Glutamatergic neuron (in vitro differentiated cells): ENCODE results near the gene ZNHIT1. TPM values are rescaled to one million over a fixed set of nuclear protein-coding genes. Genes with fewer than 3 reads are reported as not detected.

Experiments used
- DNase-seq: peaks from one replicate; pipeline ENCODE4 v3.0.0; 2022
- H3K27ac Mint-ChIP-seq: one replicate; pipeline ENCODE4 v1.8.0; 2020; ENCODE audit warnings: mild to moderate bottlenecking, mixed read lengths, inconsistent platforms; ENCODE audit not compliant: unreplicated experiment
- H3K27me3 Mint-ChIP-seq: one replicate; pipeline ENCODE4 v1.8.0; 2020; ENCODE audit warnings: mild to moderate bottlenecking, moderate library complexity, mixed read lengths, inconsistent platforms; ENCODE audit not compliant: unreplicated experiment
- H3K36me3 Mint-ChIP-seq: one replicate; pipeline ENCODE4 v1.8.0; 2020; ENCODE audit warnings: mild to moderate bottlenecking, mixed read lengths, inconsistent platforms; ENCODE audit not compliant: unreplicated experiment
- H3K4me1 Mint-ChIP-seq: one replicate; pipeline ENCODE4 v1.8.0; 2020; ENCODE audit warnings: mild to moderate bottlenecking, low read depth, mixed read lengths, inconsistent platforms; ENCODE audit not compliant: unreplicated experiment
- H3K4me3 Mint-ChIP-seq: one replicate; pipeline ENCODE4 v1.8.0; 2020; ENCODE audit warnings: mild to moderate bottlenecking, mixed read lengths, inconsistent platforms; ENCODE audit not compliant: unreplicated experiment
- H3K9me3 Mint-ChIP-seq: one replicate; pipeline ENCODE4 v1.8.0; 2020; ENCODE audit warnings: mild to moderate bottlenecking, moderate library complexity, mixed read lengths, inconsistent platforms; ENCODE audit not compliant: unreplicated experiment
- total RNA-seq: library from RNA; stranded (reverse); fragmentation: NEBNext Ultra II Directional; extraction: Animal tissue kit (Norgen Biotek cat#: 25700); gene quantifications from one replicate; pipeline ENCODE4 v1.2.1, GENCODE V29; 2021; ENCODE audit not compliant: unreplicated experiment
- TF ChIP-seq, protein P1 (sequence below): fragments of 200-600 bp; sonication (generic); IDR thresholded peaks from one replicate; pipeline ENCODE4 v1.5.0; 2021; ENCODE audit not compliant: partially characterized antibody, unreplicated experiment

The ZNHIT1 gene
- total RNA-seq, 1 donor from 2014 or later: 60.8 TPM

DNA sequence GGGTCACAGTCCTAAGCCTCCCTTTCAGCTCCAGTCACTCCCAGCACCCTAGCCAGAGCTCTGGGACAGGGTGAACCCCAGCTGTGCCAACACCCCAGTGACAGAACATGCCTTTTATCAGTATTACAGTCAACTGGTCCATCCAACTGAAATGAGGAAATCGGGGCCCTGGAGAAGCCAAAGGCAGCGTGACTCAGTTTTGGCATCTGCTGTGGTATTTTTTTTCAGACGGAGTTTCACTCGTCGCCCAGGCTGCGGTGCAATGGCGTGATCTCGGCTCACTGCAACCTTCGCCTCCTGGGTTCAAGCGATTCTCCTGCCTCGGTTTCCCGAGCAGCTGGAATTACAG is 23.0 kb downstream of the ZNHIT1 start:
- peaks cover 9% of the 10 kb centered on the region for H3K4me1 Mint-ChIP-seq
- no peak for DNase-seq
- H3K9me3 Mint-ChIP-seq: peaks cover 7% of the 10 kb centered on the region
- H3K27ac Mint-ChIP-seq: no peak overlapping the region
- H3K27me3 Mint-ChIP-seq: peaks cover 5% of the 10 kb centered on the region
- H3K36me3 Mint-ChIP-seq: no peaks in the 10 kb centered on the region
- no peak overlapping the region for H3K4me3 Mint-ChIP-seq
- TF ChIP-seq, protein P1, sequence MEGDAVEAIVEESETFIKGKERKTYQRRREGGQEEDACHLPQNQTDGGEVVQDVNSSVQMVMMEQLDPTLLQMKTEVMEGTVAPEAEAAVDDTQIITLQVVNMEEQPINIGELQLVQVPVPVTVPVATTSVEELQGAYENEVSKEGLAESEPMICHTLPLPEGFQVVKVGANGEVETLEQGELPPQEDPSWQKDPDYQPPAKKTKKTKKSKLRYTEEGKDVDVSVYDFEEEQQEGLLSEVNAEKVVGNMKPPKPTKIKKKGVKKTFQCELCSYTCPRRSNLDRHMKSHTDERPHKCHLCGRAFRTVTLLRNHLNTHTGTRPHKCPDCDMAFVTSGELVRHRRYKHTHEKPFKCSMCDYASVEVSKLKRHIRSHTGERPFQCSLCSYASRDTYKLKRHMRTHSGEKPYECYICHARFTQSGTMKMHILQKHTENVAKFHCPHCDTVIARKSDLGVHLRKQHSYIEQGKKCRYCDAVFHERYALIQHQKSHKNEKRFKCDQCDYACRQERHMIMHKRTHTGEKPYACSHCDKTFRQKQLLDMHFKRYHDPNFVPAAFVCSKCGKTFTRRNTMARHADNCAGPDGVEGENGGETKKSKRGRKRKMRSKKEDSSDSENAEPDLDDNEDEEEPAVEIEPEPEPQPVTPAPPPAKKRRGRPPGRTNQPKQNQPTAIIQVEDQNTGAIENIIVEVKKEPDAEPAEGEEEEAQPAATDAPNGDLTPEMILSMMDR: no peak

DNA sequence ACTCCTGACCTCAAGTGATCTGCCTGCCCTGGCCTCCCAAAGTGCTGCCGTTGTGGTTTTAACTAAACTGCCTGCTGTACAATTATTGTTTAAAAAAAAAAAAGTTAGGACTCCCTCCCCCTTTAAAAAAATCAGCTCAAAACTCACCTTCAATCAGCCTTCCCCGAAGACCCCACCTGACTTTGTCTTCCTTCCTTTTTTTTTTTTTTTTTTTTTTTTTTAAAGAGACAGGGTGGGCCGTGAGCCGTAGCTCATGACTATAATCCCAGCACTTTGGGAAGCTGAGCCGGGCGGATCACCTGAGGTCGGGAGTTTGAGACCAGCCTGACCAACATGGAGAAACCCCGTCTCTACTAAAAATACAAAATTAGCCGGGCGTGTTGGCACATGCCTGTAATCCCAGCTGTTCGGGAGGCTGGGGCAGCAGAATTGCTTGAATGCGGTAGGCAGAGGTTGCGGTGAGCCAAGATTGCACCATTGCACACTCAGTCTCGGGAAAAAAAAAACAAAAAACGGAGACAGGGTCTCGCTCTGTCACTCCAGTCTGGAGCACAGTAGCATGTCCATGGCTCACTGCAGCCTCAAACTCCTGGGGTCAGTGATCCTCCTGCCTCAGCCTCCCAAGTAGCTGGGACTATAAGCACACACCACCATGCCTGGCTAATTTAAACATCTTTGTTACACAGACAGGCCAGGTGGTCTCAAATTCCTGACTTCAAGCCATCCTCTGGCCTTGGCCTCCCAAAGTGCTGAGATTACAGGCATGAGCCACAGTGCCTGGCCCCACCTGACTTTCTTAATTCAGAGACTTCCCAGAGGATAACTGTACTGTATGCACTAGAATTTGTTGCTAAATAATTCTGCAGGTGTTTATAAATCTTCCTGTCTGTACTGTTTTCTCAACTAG is 23.7 kb downstream of the ZNHIT1 start:
- Mint-ChIP-seq H3K36me3 (no peaks in the 10 kb centered on the region), H3K27ac (no peak overlapping the region), H3K9me3 (peaks cover 7% of the 10 kb centered on the region), H3K27me3 (peaks cover 5% of the 10 kb centered on the region), H3K4me3 (no peak overlapping the region), H3K4me1 (peaks cover 9% of the 10 kb centered on the region)
- no peak for DNase-seq
- TF ChIP-seq, protein P1: no peak

DNA sequence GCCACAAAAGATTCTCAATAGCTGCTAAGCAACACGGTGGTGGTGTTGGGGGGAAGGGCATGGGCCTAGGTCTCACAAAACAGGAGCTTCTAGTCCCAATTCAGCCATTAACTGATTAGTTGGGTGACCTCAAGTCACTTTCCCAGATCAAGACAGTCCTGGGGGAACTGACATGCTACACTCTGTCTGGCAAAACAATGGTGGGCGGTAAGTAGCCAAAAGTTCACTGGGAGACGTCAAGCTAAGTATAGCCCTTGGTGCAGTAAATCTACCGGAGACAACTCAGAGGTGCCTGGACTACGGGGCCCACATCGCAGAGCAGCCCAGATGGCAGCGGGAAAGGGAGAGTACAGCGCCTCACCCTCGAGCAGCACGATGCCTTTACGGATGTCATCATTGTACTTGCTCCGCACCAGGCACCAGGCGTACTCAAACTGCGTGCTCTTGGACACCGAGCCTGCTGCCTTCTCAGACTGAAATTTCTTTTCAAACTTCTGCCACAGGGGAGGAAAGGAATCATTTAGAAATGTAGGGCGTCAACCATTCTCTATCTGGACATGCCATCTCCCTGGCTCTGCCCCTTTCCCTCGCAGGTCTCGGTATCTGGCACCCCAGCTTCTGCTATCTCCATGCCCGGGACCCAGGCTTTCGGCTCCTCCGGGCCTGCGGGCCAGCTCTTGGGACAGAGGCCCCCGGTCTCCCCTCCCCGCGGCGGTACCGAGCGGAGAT is 25.8 kb downstream of the ZNHIT1 start:
- H3K27me3 Mint-ChIP-seq: peaks cover 5% of the 10 kb centered on the region
- peak overlapping the region; percentile 98 for H3K4me3 Mint-ChIP-seq
- H3K4me1 Mint-ChIP-seq: peaks cover 6% of the 10 kb centered on the region
- H3K27ac Mint-ChIP-seq: peak overlapping the region; percentile 57
- peaks cover 5% of the 10 kb centered on the region for H3K9me3 Mint-ChIP-seq
- TF ChIP-seq, protein P1: no peak
- H3K36me3 Mint-ChIP-seq: no peaks in the 10 kb centered on the region
- no peak for DNase-seq

DNA sequence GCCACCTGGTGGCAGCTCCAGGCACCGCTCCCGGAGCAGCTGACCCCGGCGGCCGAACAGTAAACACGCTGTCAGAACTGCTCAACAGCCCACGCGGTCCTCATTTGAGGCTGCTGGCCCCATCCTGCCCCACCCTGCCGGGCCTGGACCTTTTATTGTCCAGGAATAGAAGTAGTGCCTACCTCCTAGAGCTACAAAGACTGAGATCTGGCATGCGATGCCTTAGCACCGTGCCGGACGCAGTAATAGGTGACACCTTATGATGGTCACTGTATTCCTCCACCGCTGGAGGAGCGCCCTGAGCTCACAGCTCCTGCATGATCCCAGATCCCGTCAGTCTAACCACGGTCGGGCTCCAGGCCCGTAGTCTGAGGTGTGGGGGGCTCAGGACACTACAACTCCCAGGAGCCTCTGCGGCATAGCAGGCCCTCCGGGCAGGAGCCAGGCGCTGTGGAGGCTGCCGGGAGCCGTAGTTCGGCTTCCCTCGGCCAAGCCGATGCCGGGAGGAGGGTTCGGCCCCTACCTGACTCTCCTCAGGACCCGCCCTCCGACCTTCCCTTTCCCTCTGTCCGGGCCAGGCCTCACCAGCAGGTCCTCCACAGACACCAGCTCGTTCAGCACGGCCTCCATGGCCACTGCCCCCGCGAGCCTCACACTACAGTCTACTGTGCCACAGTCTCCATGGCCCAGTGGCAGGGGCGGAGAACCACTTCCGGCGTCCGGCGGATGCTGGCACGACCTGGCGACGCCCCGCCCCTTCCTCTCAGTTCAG is 26.6 kb downstream of the ZNHIT1 start, which contains the start of gene FIS1:
TSS of gene FIS1 (minus strand) at position 707 of the 772 bp plus-strand sequence. CDS start at position 630, 77 bp downstream.
- H3K27ac Mint-ChIP-seq: peak within 1 kb of the TSS; percentile 93
- no peaks in the 10 kb centered on the region for H3K36me3 Mint-ChIP-seq
- peak; percentile 97 for DNase-seq
- peaks cover 6% of the 10 kb centered on the region for H3K4me1 Mint-ChIP-seq
- TF ChIP-seq, protein P1: peak; percentile 90
- H3K4me3 Mint-ChIP-seq: peak within 1 kb of the TSS; percentile 98
- H3K9me3 Mint-ChIP-seq: peaks cover 5% of the 10 kb centered on the region
- H3K27me3 Mint-ChIP-seq: peaks cover 5% of the 10 kb centered on the region
